OCI-LY7 (cell line): Measurements from ENCODE around the gene UBAP2L. TPM values are rescaled to one million over a fixed set of nuclear protein-coding genes. Genes with fewer than 3 reads are reported as not detected.

Experiments used
- BruUV-seq: library from RNA; stranded (reverse); fragments of 400-500 nt; replicated peaks from 2 replicates; lab custom pipeline; 2021; lab: Mats Ljungman, UMichigan
- CTCF ChIA-PET: fragments of 300-600 bp; sonication (Branson Sonifier 250); formaldehyde crosslinking; loops from one replicate; lab custom pipeline; 2022; ENCODE audit warnings: antibody characterized with exemption; ENCODE audit not compliant: unreplicated experiment; lab: Charles Lee
- POLR2A ChIA-PET: fragments of 300-600 bp; sonication (Branson Sonifier 250); formaldehyde crosslinking; loops from one replicate; lab custom pipeline; 2022; ENCODE audit warnings: antibody characterized with exemption; lab: Charles Lee
- DNase-seq: peaks from one replicate; pipeline ENCODE4 v3.0.0-alpha.2; 2015; ENCODE audit warnings: low spot score
- H2AFZ ChIP-seq: fragments of 200-600 bp; sonication (generic), shearing (Covaris generic); 2 replicates; pipeline ENCODE4 v1.6.1; 2014; ENCODE audit warnings: mild to moderate bottlenecking, antibody characterized with exemption, low read length, moderate library complexity
- H3K27ac ChIP-seq: fragments of 200-600 bp; sonication (generic); 2 replicates; pipeline ENCODE4 v1.5.1; 2014; ENCODE audit warnings: mixed run types, low read depth, mild to moderate bottlenecking, moderate library complexity, low read length, inconsistent platforms; ENCODE audit not compliant: poor library complexity, severe bottlenecking
- H3K36me3 ChIP-seq: fragments of 200-600 bp; sonication (generic); 2 replicates; pipeline ENCODE4 v1.6.1; 2014; ENCODE audit warnings: mild to moderate bottlenecking, antibody characterized with exemption, low read length, moderate library complexity, mixed read lengths; ENCODE audit not compliant: insufficient read depth
- H3K4me1 ChIP-seq: fragments of 200-600 bp; sonication (generic); 2 replicates; pipeline ENCODE4 v1.5.1; 2014; ENCODE audit warnings: mild to moderate bottlenecking, low read length; ENCODE audit not compliant: insufficient read depth, poor library complexity, severe bottlenecking
- H3K4me2 ChIP-seq: fragments of 200-600 bp; sonication (generic); 2 replicates; pipeline ENCODE4 v1.6.1; 2014; ENCODE audit warnings: mild to moderate bottlenecking, low read length
- H3K4me3 ChIP-seq: fragments of 200-600 bp; sonication (generic); 2 replicates; pipeline ENCODE4 v1.5.1; 2014; ENCODE audit warnings: mild to moderate bottlenecking, low read depth, low read length; ENCODE audit not compliant: poor library complexity, severe bottlenecking
- H3K79me2 ChIP-seq: fragments of 200-600 bp; sonication (generic); 2 replicates; pipeline ENCODE4 v1.6.1; 2016; ENCODE audit warnings: low read depth, mild to moderate bottlenecking, low read length, moderate library complexity, mixed read lengths; ENCODE audit not compliant: insufficient read depth
- H3K9me2 ChIP-seq: fragments of 200-600 bp; sonication (generic); 2 replicates; pipeline ENCODE4 v1.6.1; 2016; ENCODE audit warnings: mild to moderate bottlenecking, low read length, mixed read lengths; ENCODE audit not compliant: insufficient read depth
- H3K9me3 ChIP-seq: fragments of 200-600 bp; sonication (generic); 2 replicates; pipeline ENCODE4 v1.6.1; 2014; ENCODE audit warnings: mild to moderate bottlenecking, mixed run types, low read length, mixed read lengths
- H4K20me1 ChIP-seq: fragments of 200-600 bp; sonication (generic); 2 replicates; pipeline ENCODE4 v1.6.1; 2014; ENCODE audit warnings: mild to moderate bottlenecking, antibody characterized with exemption, low read length, moderate library complexity, mixed read lengths; ENCODE audit not compliant: insufficient read depth
- EZH2phosphoT487 ChIP-seq: fragments of 200-600 bp; sonication (generic); IDR thresholded peaks from 2 replicates; pipeline ENCODE4 v1.6.1; 2018; ENCODE audit warnings: low read depth, borderline replicate concordance, mild to moderate bottlenecking, mixed run types, antibody characterized with exemption, low read length, moderate library complexity, mixed read lengths
- intact Hi-C: fragments of 100-400 bp; cut with micrococcal nuclease; formaldehyde crosslinking; loops from one replicate; pipeline ENCODE4 v1.10.0; 2022; ENCODE audit not compliant: unreplicated experiment
- total RNA-seq, 2 experiments: library from RNA; depleted of rRNA in 1 of 2; stranded (reverse); fragments of >200 nt in 1 of 2; shearing (Covaris generic) in 1 of 2; gene quantifications; 2 replicates each; pipeline ENCODE4 v1.2.3, GENCODE V29; 2014 to 2022
- TF ChIP-seq, protein P1 (sequence below): fragments of 200-600 bp; sonication (generic); conservative IDR thresholded peaks from 2 replicates; pipeline ENCODE4 v1.5.1; 2014; ENCODE audit warnings: mild to moderate bottlenecking, antibody characterized with exemption, low read length, moderate library complexity, mixed read lengths

Gene UBAP2L
- total RNA-seq, 2 experiments from 2014 or later, result 80.4 to 179 TPM

DNA sequence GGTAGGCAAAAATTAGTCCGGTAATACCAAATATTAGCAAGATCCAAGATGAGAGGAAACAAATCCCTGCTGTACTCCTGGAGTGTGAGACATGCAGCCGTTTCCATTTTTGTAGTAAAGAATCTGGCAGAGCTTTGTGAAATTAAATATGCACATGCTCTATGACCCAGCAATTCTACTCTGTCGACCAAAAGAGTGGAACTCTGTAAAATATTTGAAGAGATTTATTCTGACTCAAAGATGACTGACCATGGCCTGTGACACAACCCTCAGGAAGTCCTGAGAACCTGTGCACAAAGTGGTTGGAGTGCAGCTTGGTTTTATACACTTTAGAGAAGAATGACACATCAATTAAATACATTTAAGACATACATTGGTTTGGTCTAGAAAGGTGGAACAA lies 67.9 kb downstream of the UBAP2L start:
- no peak overlapping the region for H2AFZ ChIP-seq
- no peak for DNase-seq
- no peak overlapping the region for H3K27ac ChIP-seq
- H3K79me2 ChIP-seq, result no peaks in the 10 kb centered on the region
- intact Hi-C loops, result no loop called here
- H3K4me1 ChIP-seq, result no peaks in the 10 kb centered on the region
- TF ChIP-seq EZH2phosphoT487, result no peak
- TF ChIP-seq, protein P1, sequence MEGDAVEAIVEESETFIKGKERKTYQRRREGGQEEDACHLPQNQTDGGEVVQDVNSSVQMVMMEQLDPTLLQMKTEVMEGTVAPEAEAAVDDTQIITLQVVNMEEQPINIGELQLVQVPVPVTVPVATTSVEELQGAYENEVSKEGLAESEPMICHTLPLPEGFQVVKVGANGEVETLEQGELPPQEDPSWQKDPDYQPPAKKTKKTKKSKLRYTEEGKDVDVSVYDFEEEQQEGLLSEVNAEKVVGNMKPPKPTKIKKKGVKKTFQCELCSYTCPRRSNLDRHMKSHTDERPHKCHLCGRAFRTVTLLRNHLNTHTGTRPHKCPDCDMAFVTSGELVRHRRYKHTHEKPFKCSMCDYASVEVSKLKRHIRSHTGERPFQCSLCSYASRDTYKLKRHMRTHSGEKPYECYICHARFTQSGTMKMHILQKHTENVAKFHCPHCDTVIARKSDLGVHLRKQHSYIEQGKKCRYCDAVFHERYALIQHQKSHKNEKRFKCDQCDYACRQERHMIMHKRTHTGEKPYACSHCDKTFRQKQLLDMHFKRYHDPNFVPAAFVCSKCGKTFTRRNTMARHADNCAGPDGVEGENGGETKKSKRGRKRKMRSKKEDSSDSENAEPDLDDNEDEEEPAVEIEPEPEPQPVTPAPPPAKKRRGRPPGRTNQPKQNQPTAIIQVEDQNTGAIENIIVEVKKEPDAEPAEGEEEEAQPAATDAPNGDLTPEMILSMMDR, result no peak
- no TSS peak for BruUV-seq
- no peak overlapping the region for H3K4me2 ChIP-seq
- ChIA-PET CTCF (no interaction called here), POLR2A (no interaction called here)
- H3K4me3 ChIP-seq, result no peak overlapping the region
- no peaks in the 10 kb centered on the region for H3K9me3 ChIP-seq
- H3K9me2 ChIP-seq, result no peaks in the 10 kb centered on the region
- no peaks in the 10 kb centered on the region for H3K36me3 ChIP-seq
- H4K20me1 ChIP-seq, result no peaks in the 10 kb centered on the region

DNA sequence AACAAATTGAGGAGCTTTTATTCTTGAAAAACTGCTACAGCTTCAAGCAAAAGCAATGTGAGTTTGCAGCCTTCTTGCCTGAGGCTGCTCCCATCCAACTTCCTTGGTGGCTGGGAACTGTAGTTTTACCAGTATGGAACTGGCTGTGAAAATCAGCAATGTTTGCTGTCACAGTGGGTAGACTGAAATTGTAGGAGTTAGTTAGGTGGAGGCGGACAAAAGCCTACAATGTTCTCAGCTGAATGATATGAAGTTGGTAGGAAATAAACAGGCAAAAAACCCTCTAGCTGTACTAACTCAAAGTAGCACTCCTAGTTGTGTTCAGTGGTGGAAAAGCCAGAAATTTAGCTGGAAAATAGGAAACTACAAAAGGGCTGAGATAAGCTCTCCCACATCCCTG lies 70.2 kb downstream of the UBAP2L start:
- intact Hi-C loops, result no loop called here
- Histone ChIP-seq H3K79me2 (no peaks in the 10 kb centered on the region), H3K4me2 (no peak overlapping the region), H2AFZ (no peak overlapping the region), H3K4me3 (no peak overlapping the region), H4K20me1 (no peaks in the 10 kb centered on the region), H3K4me1 (no peaks in the 10 kb centered on the region), H3K36me3 (no peaks in the 10 kb centered on the region), H3K9me2 (no peaks in the 10 kb centered on the region), H3K27ac (no peak overlapping the region), H3K9me3 (peaks cover 14% of the 10 kb centered on the region; the same call in 1 of the 2 replicates)
- TF ChIP-seq EZH2phosphoT487, result no peak
- TF ChIP-seq, protein P1, result no peak
- no peak for DNase-seq
- CTCF ChIA-PET, result no interaction called here
- no TSS peak for BruUV-seq
- POLR2A ChIA-PET, result no interaction called here

DNA sequence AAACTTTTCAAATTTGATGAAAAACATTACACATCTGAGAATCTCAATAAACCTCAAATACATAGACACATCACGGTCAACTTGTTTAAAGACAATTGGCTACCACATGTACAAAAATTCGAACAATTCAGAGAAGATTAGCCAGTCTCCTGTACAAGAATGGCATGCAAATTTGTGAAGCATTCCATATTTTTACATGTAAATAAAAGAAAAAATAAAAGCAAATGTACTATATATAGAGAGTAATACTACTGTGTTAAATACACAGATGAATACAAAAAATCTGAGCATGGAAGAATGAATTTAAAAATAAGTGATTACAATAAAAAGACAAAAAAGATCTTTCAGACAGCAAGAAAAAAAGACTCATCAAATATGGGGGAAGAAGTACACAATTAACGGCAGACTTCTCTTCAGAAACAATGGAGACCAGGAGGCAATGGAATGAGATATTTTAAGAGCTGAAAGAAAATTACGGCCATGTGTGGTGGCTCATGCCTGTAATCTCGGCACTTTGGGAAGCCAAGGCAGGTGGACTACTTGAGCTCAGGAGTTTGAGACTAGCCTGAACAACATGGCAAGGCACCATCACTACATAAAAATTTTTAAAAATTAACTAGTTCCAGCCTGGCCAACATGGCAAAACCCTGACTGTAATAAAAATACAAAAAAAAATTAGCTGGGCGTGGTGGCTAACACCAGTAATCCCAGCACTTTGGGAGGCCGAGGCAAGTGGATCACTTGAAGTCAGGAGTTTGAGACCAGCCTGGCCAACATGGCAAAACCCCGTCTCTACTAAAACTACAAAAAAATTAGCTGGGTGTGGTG lies 74.9 kb downstream of the UBAP2L start:
- peaks cover 14% of the 10 kb centered on the region; the same call in 1 of the 2 replicates for H3K9me3 ChIP-seq
- H3K79me2 ChIP-seq, result no peaks in the 10 kb centered on the region
- no peaks in the 10 kb centered on the region for H3K9me2 ChIP-seq
- H4K20me1 ChIP-seq, result no peaks in the 10 kb centered on the region
- H3K4me2 ChIP-seq, result no peak overlapping the region
- TF ChIP-seq, protein P1, result no peak
- no peak for TF ChIP-seq EZH2phosphoT487
- no peaks in the 10 kb centered on the region for H3K36me3 ChIP-seq
- DNase-seq, result peak; percentile 29
- ChIA-PET CTCF (no interaction called here), POLR2A (no interaction called here)
- H3K27ac ChIP-seq, result no peak overlapping the region
- intact Hi-C loops, result no loop called here
- H3K4me1 ChIP-seq, result no peaks in the 10 kb centered on the region
- no TSS peak for BruUV-seq
- no peak overlapping the region for H3K4me3 ChIP-seq
- no peak overlapping the region for H2AFZ ChIP-seq
